Uterus (tissue), 2 donors: ENCODE results near the gene OTP.

Source experiments
- POLR2A ChIP-seq, 2 donors: fragments of 450-650 bp; IDR thresholded peaks; one replicate each; pipeline ENCODE4 v1.6.1; 2016; ENCODE audit warnings: antibody characterized with exemption in 2 of 2, mild to moderate bottlenecking in 1 of 2, moderate library complexity in 1 of 2
- TF ChIP-seq, protein P1 (sequence below), 4 experiments: fragments of 200-600 bp in 2 of 4; fragments of 450-650 bp in 2 of 4; sonication (generic) in 2 of 4; IDR thresholded peaks; one replicate each; pipeline ENCODE4 v1.5.1; 2016 to 2019; ENCODE audit warnings: antibody characterized with exemption in 4 of 4, mild to moderate bottlenecking in 2 of 4, moderate library complexity in 1 of 4

DNA sequence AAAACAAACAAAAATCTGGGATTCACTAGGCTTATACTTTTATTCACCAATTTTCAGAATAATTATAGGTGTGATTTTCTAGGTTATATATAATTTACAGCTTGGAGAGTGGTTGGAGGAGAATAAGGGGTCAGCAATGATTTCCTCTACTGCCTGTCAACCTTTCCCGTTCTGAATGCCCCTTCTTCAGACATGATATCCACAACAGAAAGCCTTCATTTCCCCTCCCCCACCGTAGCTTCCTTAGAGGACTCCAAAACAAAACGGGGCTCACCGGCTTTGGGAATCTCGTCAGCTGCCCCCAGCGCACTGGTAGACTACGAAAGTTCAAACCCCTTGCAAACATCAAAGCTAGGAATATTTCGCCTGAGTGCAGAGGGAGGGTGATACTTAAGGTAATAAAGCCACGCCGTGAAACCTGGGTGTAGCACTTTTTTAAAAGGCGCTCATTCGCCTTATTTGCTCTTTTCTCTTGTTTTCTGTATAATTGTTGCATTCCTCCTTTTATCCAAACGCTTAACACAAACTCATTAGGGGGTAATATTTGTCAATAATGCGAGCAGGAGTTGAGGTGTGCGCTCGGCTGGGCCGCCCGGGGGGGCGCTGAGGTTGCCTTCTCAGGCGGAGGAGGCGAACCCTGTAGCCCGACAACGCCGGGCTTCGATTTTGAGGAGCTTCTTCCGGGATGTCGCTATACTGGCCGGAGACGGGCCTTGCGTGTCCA is 2.4 kb downstream of the OTP start:
- TF ChIP-seq, protein P1, sequence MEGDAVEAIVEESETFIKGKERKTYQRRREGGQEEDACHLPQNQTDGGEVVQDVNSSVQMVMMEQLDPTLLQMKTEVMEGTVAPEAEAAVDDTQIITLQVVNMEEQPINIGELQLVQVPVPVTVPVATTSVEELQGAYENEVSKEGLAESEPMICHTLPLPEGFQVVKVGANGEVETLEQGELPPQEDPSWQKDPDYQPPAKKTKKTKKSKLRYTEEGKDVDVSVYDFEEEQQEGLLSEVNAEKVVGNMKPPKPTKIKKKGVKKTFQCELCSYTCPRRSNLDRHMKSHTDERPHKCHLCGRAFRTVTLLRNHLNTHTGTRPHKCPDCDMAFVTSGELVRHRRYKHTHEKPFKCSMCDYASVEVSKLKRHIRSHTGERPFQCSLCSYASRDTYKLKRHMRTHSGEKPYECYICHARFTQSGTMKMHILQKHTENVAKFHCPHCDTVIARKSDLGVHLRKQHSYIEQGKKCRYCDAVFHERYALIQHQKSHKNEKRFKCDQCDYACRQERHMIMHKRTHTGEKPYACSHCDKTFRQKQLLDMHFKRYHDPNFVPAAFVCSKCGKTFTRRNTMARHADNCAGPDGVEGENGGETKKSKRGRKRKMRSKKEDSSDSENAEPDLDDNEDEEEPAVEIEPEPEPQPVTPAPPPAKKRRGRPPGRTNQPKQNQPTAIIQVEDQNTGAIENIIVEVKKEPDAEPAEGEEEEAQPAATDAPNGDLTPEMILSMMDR (IDR thresholded peaks at IDR 0.05): no peak
- TF ChIP-seq POLR2A (IDR thresholded peaks at IDR 0.05): no peak
